ENCODE measurements around the gene NAB2.

- TF ChIP-seq MYNN (tag by site-specific recombination; IDR thresholded peaks at IDR 0.05; ENCODE audit: borderline replicate concordance) (no peak), CTCF (tag by site-specific recombination; IDR thresholded peaks at IDR 0.05) (no peak), ZNF776 (tag by site-specific recombination; IDR thresholded peaks at IDR 0.05; ENCODE audit: borderline replicate concordance) (no peak), KLF1 (tag by site-specific recombination; IDR thresholded peaks at IDR 0.05) (no peak), TCF7L2 (IDR thresholded peaks at IDR 0.05; ENCODE audit: borderline replicate concordance, low read depth, low read length) (no peak), ZBTB20 (tag by site-specific recombination; IDR thresholded peaks at IDR 0.05) (no peak), ZSCAN23 (tag by site-specific recombination; IDR thresholded peaks at IDR 0.05) (no peak), ZNF561 (tag by site-specific recombination; IDR thresholded peaks at IDR 0.05; ENCODE audit: borderline replicate concordance) (no peak), PRDM10 (tag by site-specific recombination; IDR thresholded peaks at IDR 0.05) (no peak)
Measured at GRCh38 chr12:57129889-57130288, 41.0 kb downstream of the NAB2 start.
